Measurements from ENCODE around the gene SLC28A2.
"Not testable (repeated sequence)": the region's sequence is repeated elsewhere in the genome, so short reads cannot be mapped to it uniquely, and the experiment has no call there.

SLC28A2 gene

DNA sequence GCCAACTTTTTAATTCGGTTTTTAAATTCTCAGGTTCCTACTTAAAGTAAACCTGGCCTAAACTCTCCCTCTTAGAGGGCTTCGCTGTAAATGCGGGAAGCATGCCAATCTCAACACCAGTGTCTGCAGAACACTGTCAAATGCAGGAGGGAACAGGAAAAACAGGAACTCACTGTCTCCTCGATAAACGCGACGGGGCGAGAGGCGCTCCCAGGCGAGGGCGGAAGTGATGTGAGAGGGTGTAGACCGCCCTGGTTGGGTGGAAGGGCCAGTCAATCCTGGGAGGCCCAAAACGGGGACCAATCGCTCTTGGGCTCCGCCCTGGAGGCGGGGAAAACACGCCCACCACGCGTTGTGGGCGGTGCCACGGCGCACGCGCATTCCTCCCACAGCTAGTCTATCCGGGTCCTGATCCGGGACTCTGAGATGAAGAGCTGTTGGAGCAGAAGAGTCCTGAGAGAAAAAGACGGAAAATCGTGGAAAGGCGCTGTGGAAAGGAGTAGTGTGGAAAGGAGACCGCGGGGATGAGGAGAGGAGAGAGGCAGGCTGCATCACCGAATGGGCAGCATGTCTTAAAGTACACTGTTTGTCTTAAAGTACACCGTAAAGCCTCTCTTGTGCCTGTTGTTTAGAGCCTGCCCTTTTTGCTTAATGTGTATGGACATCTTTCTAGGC is 27.1 kb downstream of the SLC28A2 start:
- TF ChIP-seq GATA1 (IDR thresholded peaks at IDR 0.05; ENCODE audit: low read depth, low read length) (no peak), POLR2A (IDR thresholded peaks at IDR 0.05; ENCODE audit: low read length) (peak; percentile 89)
- peak; percentile 95 to 96 for DNase-seq

DNA sequence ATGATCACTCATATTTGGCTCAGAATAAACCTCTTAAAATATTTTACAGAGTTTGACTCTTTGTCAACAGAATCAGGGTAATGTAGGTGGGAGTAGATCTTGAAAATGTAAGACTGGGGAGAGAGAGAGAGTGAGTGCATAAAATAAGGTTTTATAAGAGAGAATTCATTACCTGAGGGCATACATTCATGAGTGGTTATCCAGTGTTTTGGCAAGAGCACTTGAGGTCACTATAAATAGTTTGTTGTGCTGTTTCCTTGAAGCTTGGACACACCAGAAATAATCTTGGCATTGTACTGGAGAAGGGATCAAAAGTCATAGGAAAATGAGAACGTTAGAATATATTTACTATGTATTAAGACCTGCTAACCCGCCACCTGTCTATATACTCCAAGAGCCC is 33.4 kb downstream of the SLC28A2 start:
- no peak for DNase-seq
- TF ChIP-seq GATA1 (IDR thresholded peaks at IDR 0.05; ENCODE audit: low read depth, low read length) (no peak), POLR2A (IDR thresholded peaks at IDR 0.05; ENCODE audit: low read length) (no peak)

DNA sequence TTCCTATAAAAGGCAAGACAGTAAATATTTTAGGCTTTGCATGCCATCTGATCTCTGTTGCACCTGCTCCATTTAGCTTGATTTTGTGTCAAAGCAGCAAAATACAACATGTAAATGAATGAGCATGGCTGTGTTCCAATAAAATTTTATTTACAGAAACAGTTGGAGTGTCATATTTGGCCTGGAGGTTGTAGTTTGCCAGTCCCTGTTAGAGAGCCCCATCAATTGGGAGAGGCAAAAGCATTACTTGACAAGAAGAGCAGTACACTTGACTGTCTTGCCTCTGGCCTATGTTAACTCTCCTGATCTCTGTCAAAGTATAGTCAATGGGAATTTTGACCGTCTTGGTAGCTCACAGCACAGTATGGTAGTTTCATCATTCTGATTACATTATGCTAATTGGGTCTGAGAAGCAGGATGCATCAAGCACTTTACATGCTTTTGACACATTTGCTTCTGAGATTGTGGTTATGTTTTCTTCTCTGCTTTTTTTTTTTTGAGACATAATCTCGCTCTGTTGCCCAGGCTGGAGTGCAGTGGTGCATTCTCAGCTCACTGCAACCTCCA is 35.4 kb downstream of the SLC28A2 start:
- DNase-seq, result no peak
- TF ChIP-seq GATA1 (IDR thresholded peaks at IDR 0.05; ENCODE audit: low read depth, low read length) (no peak), POLR2A (IDR thresholded peaks at IDR 0.05; ENCODE audit: low read length) (no peak)

DNA sequence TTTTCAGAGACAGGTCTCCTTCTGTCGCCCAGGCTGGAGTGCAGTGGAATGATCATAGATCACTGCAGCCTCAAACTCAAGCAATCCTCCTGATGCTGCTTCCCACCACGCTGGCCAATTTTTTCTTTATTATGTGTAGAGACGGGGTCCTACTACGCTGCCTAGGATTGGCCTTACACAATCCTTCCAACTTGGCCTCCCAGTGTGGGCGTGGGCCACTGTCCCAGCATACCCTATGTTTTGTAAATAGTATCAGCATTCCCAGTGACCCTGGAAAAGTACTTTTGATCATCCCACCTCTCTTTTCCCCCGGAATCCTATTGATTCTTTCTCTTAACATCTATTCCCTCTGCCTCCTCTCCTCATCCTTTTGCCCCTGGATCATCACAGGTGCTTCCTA is 36.9 kb downstream of the SLC28A2 start:
- DNase-seq, result no peak
- TF ChIP-seq GATA1 (IDR thresholded peaks at IDR 0.05; ENCODE audit: low read depth, low read length), result no peak
- TF ChIP-seq POLR2A (IDR thresholded peaks at IDR 0.05; ENCODE audit: low read length), result no peak

DNA sequence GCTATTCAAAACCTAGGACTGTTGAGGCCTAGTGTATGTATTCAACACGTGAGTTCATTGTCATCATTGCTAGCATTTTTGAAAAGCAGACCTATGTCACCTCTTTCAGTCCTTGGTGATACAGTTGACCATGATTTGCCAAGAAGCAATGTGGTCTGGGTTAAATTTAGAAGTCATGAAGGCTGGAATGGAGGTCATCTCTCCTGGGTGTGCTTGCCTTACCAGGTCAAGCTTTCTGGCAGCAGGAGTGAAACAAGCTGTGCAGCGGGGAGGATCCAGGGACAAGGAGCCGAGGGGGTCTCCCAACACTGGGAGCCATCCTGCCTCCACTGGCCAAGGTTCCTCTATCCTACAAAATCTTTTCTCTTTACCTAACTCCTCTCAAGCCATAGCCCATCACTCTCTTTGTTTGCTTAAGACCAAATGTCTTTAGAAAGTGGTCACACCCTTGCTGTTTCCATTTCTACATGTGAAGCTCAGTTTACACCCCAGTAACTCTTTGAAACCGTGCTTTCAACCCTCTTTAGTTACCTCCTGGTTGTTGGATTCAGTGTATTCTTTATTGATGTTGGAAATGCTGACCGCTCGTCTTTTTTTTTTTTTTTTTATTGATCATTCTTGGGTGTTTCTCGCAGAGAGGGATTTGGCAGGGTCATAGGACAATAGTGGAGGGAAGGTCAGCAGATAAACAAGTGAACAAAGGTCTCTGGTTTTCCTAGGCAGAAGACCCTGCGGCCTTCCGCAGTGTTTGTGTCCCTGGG is 40.0 kb downstream of the SLC28A2 start:
- no peak for TF ChIP-seq GATA1 (IDR thresholded peaks at IDR 0.05; ENCODE audit: low read depth, low read length)
- no peak for TF ChIP-seq POLR2A (IDR thresholded peaks at IDR 0.05; ENCODE audit: low read length)
- no peak for DNase-seq

DNA sequence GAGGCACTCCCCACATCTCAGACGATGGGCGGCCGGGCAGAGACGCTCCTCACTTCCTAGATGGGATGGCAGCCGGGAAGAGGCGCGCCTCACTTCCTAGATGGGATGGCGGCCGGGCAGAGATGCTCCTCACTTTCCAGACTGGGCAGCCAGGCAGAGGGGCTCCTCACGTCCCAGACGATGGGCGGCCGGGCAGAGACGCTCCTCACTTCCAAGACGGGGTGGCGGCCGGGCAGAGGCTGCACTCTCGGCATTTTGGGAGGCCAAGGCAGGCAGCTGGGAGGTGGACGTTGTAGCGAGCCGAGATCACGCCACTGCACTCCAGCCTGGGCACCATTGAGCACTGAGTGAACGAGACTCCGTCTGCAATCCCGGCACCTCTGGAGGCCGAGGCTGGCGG is 41.3 kb downstream of the SLC28A2 start:
- not testable (repeated sequence) for DNase-seq

DNA sequence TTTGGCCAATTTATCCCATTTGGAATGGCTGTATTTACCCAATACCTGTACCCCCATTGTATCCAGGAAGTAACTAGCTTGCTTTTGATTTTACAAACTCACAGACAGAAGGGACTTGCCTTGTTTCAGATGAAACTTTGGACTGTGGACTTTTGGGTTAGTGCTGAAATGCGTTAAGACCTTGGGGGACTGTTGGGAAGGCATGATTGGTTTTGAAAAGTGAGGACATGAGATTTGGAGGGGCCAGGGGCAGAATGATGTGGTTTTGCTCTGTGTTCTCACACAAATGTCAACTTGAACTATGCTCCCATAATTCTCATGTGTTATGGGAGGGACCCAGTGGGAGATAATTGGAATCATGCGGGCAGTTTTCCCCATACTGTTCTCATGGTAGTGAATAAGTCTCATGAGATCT is 46.9 kb downstream of the SLC28A2 start:
- DNase-seq, result not testable (repeated sequence)

DNA sequence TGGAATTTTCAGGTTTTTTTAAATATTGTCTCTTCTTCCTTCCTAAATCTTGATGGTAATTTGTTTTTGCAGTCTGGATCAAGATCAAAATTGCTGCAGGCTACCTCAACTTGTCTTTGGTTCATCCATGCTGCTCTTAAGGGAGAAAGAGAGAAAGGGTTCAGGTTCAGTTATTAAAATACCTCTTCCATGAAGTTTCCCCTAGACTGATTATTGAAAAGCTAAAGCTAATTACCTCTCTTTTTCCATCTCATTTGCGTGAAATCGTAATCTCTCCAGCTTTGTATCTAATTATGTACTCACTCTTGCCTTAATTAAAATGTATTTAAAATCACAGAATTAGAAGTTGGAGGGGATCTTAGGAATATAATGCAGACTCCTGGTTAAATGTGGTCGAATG is 52.7 kb downstream of the SLC28A2 start:
- TF ChIP-seq POLR2A (IDR thresholded peaks at IDR 0.05; ENCODE audit: low read length), result no peak
- no peak for TF ChIP-seq GATA1 (IDR thresholded peaks at IDR 0.05; ENCODE audit: low read depth, low read length)
- no peak for DNase-seq

DNA sequence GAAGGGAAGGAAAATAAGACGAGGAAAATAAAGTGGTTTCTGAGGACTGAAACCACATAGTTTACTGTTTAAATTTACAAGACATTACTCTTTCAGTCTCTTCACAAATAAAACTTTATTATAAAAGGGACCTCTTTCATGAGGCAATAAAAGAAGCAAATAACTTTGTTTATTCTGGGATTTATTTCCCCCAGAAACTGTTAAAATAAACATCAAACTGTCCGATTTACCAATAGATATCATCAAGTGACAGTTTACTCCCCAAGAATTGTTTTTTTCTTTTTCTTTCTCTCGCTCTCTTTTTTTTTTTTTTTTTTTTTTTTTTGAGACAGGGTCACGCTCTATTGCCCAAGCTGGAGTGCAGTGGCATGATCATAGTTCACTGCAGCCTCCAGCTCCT is 54.1 kb downstream of the SLC28A2 start:
- DNase-seq, result no peak
- TF ChIP-seq GATA1 (IDR thresholded peaks at IDR 0.05; ENCODE audit: low read depth, low read length) (no peak), POLR2A (IDR thresholded peaks at IDR 0.05; ENCODE audit: low read length) (no peak)

DNA sequence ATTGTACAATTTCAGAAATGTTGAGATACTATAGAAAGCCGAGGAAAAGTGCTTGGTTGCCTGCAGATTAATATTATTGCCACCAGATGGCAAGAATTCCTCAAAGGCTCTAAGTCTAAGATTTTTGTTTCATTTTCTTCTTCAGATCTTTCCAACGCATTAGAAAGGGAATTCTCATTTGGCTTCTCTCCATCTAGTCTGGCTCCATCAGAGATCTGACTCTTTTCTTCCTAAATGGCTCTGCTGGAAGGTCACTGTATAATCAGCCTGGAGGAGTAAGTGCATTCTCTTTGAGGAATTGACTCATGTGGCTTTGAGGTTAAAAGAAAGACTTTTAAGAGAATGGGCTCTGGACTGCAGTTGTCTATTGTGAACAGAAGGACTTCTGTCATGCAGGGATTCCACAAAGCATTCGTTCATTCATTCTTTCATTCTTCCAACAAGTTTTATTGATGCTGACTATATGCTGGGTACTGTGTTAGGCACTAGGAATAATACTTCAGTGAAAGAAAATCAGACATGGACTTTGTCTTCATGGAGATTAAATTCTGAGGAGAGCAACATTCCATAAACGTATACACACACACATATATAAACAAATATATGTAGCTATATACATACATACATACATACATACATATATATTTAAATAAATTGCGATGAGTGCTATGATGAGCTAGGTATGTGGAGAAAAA is 55.3 kb downstream of the SLC28A2 start:
- TF ChIP-seq GATA1 (IDR thresholded peaks at IDR 0.05; ENCODE audit: low read depth, low read length) (no peak), POLR2A (IDR thresholded peaks at IDR 0.05; ENCODE audit: low read length) (no peak)

DNA sequence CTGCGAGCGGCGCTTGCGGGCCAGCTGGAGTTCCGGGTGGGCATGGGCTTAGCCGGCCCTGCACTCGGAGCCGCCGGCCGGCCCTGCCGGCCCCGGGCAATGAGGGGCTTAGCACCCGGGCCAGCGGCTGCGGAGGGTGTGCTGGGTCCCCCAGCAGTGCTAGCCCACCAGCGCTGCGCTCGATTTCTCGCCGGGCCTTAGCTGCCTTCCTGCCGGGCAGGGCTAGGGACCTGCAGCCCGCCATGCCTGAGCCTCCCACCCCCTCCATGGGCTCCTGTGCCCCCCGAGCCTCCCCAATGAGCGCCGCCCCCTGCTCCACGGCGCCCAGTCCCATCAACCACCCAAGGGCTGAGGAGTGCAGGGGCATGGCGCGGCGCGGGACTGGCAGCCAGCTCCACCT is 62.1 kb downstream of the SLC28A2 start:
- not testable (repeated sequence) for DNase-seq

More for the DNA sequence above, 55.3 kb downstream of the SLC28A2 start:
- DNase-seq, result peak in 1 of 2 experiments; percentile 10

DNA sequence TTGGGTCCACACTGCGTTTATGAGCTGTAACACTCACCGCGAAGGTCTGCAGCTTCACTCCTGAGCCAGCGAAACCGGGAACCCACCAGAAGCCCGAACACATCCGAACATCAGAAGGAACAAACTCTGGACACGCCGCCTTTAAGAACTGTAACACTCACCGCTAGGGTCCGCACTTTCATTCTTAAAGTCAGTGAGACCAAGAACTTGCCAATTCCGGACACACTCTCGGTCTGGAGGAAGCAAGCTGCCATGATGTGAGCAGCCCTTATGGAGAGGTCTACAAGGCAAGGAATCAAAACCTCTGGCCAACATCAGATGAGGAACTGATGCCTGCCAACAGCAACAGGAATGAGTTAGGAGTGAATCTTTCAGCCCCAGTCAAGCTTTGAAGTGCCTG is 62.9 kb downstream of the SLC28A2 start:
- DNase-seq, result peak; percentile 3 to 6

DNA sequence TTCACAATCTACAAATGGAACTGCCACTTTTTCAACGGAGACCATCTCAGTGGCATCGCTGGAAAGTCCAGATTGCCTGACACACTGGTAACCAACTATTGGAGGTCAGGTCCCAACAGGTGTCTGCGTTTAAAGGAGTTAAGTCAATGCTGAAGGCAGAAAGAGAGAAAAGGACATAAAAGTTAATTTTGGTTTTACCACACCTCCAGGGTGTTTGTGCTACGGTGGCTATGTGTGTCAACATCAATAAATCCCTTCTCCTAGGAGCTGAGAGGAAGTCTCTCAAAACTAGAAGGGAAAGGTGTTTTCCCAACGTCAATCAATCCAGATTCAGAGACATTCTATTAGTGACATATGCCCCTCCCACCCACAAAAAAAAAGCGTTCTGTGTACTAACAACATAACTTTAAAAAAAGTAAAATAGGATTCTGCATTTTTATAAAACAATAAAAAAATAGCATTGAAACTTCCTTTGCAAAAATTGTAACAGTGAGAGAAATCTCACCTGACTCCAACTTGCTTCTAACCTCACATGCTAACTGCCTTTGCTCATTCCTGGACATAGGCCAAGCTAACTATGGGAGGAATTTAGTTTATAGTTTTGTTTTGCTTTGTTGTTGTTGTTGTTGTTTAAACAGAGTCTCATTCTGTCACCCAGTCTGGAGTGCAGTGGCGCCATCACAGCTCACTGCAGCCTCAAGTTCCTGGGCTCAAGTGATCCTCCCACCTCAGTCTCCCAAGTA is 67.6 kb downstream of the SLC28A2 start:
- TF ChIP-seq GATA1 (IDR thresholded peaks at IDR 0.05; ENCODE audit: low read depth, low read length), result no peak
- no peak for DNase-seq

More for the DNA sequence above, 62.9 kb downstream of the SLC28A2 start:
- TF ChIP-seq POLR2A (IDR thresholded peaks at IDR 0.05; ENCODE audit: low read length) (no peak), GATA1 (IDR thresholded peaks at IDR 0.05; ENCODE audit: low read depth, low read length) (no peak)

DNA sequence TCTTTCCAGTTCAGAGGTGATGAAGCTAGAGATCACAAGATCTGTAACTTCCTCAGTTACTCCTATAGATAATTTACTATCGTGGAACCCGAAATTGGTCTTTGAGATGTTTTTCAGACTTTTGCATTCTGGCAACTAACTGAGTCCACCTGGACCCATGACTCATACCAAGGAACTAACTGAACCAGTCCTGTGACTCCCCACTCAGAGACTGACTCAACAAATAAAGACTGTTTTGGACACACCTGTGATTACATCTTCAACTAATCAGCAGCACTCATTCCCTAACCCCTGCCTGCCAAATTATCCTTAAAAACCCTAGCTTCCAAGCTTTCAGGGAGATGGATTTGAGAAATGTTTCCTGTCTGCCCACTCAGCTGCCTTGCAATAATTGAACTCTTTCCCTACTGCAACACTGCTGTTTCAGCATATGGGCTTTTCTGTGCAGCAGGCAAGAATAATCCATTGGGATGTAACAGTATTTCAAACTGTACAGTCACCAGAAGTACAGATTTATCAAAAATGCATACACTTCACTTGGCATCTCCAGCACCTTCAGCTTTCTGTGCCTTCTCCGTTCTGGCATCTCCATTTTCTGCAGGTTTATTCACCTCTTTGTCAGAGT is 68.7 kb downstream of the SLC28A2 start:
- no peak for TF ChIP-seq POLR2A (IDR thresholded peaks at IDR 0.05; ENCODE audit: low read length)
- TF ChIP-seq GATA1 (IDR thresholded peaks at IDR 0.05; ENCODE audit: low read depth, low read length), result no peak
- no peak for DNase-seq
